Iris pigment epithelial cell (primary cell): ENCODE results near the gene GAK.
A peak's percentile ranks its signal among the peaks of the same experiment; 100 is the strongest.

Experiments
- DNase-seq: peaks from one replicate; pipeline ENCODE4 v3.0.0-alpha.2; 2011; ENCODE audit warnings: low read depth

GAK gene

DNA sequence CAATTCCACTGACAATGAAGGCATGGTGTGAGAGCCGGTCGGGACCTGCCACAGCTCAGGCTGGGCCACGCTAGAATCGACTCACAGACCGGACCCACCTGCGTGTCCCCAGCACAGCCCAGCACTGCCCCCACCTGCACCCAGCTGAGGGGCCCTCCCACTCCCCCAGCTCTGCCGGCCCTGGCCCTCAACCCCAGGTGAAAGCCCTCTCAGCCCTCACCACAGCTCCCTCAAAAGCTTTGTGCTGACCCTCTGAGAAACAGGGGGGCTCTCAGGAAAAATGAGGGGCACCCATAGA lies 25.1 kb downstream of the GAK start:
- DNase-seq: no peak

DNA sequence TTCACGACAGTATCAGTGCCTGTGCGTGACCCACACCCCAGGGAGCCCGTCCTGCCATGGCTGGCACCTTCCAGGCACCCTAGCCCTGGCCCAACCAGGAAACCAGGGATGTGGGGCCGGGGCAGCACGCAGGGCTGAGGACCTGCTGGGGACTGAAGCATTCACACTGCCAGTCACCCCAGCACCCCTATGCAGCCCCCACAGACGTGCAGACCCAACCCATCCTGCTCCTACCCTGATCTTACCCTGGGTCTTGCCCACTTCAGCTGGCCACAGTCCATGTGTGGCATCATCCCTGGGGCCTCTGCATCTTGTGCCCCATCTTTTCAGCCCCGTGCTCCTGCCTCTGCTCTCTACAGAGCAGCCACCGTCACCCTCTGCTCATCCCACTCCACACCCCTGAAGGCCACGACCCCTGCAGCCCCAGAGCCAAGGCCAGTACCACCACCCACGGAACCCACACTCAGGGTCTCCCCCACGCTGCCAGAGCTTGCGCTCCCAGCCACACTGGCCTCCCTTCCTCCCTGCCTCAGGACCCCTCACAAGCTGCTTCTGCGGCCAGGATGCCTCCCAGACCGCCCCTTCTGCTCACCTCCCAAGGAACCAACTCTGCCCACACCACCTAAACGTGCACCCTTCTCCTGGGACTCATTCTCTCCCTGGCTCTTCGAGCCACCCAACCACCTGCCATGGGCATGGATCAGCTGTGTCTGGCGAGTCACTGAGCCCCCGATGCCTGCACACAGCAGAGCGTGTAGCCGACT lies 25.6 kb downstream of the GAK start:
- DNase-seq: no peak

DNA sequence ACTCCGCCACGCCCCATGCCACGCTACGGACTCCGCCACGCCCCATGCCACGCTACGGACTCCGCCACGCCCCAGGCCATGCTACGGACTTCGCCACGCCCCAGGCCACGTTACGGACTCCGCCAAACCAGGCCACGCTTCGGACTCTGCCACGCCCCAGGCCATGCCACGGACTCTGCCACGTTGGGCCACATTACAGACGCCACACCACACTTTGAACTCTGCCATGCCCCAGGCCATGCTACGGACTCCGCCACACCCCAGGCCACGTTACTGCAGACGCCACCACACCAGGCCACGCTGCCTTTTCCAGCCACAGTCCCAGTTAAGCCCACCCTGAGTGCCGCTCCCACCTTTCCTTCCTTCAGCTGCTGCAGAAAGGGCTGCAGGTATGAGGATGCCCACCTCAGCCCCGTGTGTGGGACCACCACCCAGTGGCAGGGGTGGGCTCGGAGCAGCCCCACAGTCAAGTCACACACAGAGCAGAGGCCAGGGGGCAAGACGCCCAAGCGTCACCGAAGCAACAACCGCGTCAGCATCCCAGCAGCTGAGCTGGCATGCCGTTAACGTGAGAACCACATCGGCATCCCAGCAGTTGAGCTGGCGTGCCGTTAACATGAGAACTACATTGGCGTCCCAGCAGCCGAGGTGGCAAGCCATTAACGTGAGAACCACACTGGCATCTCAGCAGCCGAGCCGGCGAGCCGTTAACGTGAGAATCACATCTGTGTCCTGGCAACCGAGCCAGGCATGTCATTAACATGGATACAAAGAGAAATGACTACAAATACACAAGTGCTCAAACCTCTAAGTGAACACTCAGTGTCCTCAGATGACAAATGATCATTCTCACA lies 26.4 kb downstream of the GAK start:
- DNase-seq: no peak

DNA sequence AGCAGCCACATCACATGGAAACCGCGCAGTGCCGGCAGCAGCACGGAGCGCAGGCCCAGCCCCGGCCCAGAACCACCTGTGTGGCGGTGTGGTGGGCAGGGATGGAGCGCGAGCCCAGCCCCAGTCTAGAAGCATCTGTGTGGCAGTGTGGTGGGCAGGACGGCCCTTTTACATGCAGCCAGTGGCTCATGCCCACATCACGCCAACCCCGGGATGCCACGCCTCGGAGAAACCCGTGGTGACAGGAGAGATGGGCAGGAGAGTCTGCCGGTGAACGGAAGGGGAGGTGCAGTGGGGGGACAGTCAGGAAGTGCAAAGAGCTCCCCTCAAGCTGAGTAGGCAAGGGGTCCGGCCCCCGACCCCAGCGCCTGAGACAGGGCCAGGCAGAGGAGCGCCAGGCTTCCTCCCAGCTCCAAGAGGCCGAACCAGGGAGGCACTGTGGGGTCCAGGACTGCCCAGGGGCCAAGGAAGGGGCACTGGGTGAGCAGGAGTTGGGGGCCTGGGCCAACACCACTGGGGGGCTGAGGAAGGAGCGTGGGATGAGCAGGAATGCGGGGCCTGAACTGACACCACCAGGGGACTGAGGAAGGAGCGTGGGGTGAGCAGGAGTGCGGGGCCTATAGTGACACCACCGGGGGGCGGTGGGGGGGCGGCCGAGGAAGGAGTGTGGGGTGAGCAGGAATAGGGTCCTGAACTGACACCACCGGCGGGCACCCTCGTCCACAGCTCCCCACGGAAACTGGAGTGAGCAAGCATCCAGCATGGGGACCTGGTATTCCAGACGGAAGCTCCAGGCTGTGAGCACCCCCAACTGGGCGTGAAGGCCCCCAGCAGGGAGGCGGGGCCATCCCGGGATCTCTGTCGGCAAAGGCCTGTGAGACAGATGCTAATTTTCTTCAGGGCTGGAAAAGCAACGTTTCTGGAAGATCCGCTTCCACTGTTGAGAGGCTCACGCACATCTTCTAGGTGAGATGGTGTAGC lies 28.8 kb downstream of the GAK start:
- DNase-seq: no peak

DNA sequence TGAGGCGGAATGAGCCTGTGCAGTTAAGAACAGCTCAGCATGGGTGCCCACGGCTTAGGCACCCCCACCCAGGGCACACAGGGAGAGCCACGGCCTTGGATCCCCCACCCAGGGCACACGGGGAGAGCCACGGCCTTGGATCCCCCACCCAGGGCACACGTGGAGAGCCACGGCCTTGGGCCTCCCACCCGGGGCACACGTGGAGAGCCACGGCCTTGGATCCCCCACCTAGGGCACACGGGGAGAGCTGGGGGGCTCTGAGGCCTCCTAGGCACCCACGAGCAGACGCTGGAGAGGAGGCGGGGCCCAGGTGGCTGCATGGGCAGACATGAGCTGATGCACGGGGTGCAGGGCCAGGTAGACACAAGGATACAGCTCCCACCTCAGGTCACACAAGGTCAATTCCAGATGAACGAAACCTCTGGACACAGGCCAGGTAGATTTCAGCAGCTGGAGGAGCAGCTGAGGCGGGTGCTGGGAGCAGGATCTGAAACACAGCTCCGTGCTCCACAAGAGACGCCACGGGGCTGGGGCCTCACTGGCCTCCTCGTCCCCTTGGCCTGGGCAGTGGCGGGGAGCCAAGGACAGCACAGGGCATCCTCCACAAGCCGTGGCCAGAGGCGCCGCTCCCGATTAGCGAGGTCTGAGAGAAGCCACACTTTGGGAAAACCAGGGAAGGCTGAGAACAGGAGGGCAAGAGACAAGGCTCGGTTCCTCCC lies 30.8 kb downstream of the GAK start:
- no peak for DNase-seq

DNA sequence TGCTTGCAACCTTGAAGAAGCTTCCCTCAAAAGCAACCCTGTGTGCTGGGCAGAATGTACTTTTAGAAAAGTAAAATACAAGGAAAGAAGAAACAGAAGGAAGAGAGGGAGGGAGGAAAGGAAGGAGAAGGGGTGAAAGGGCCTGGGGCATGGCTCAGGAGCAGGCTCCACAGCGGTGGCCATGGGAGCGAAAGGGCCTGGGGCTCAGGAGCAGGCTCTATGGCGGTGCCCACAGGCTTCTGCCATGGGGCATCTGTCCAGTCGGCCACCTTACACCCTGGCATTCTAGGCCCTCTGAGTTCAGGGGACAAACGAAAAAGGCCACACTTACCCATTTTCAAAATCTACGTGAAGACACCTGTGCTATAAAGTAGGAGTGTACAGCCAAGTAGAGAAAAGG lies 31.4 kb downstream of the GAK start:
- no peak for DNase-seq

DNA sequence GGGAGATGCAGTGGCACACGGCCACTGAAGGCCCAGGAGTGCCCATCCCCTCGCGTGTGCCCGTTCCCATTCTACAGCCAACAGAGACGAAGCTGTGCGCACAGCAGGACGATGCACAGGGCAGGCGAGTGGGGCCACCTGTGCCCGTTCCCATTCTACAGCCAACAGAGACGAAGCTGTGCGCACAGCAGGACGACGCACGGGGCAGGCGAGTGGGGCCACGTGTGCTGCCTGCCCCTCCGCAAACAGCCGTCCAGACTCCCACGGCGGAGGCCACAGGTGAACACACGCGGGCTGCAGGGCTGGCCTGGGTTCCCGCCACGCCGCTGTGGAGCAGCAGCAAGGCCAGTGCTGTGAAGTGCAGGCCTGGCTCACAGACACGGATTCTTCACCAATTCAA lies 32.0 kb downstream of the GAK start:
- DNase-seq: no peak

DNA sequence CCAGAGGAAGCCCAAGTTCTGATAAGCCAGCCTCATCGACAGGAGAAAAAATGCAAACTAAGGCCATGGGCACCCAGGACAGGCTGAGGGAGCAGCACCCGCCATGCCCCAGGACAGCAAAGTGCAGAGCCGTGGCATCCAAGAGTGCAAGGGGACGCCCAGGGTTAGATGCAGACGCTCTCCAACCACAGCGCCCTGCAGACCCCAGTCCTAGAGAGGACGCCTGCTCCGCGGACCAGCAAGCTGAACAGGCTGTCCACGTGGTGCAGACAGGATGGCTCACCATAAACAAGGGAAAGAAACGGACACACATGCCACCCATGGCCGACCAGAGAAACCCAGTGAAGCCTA lies 32.6 kb downstream of the GAK start:
- DNase-seq: no peak

DNA sequence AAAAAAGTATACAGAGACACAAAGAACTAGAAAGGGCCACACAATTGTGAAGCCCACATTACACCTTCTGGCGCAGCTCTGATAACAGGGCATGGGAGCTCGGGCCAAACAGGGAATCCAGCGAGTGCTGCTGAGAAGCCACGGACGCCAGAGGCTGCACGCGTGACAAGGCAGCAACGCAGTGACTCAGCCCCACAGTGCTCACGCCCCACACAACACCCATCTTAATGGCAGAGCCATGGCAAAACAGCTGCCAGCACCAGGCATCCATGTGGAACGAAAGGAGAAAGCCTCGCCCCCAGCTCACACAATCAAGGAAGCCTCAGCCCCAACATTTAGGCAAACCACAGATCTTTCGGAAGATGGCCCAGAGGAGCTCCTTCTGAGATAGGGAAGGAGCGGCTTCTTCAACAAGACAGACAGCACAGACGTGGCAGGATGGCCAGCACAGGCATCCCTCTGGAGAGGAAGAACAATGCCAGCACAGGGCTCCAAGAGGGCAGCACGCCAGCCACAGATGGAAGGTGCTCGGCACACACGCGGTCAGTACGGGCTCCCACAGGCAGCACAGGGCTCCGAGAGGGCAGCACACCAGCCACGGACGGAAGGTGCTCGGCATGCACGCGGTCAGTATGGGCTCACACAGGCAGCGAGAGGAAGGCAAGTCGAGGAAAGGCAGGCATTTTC lies 33.1 kb downstream of the GAK start:
- no peak for DNase-seq

DNA sequence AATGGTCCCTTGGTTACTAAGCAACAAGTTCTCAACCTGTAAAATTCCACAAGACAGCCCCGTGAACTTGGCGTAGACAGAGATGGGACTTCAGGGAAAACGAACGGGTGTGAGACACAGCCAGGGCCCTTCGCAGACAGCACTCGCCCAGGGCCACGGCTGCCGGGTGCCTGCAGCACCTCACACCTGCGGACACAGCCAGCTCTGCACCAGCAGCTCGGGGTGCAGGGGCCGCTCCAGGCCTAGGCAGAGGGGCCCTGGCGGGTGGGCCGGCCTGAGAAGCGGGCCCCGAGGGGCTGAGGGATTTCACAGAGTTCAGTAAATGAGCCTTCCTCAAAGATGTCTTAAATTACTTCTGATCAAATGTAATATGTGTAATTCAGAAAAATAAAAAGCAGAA lies 34.0 kb downstream of the GAK start:
- DNase-seq: no peak

DNA sequence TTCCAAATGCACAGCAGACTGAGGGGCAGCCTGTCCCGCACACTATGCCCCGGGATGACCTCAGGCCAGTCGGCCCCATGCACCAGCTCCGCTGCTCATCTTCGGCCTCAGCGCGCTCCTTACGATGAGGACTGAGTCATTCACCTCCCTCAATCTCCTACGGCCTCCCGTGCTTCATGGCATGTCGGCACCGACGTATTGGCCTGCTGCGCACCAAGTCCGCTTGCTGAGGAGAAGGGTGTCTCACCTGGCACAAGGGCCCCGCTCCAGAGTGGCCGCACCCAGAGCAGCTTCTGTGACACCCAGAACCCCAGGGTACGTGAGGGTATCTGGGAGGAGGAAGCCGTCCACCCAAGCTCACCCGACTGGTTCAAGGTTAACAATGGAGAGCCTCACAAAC lies 35.5 kb downstream of the GAK start:
- no peak for DNase-seq

DNA sequence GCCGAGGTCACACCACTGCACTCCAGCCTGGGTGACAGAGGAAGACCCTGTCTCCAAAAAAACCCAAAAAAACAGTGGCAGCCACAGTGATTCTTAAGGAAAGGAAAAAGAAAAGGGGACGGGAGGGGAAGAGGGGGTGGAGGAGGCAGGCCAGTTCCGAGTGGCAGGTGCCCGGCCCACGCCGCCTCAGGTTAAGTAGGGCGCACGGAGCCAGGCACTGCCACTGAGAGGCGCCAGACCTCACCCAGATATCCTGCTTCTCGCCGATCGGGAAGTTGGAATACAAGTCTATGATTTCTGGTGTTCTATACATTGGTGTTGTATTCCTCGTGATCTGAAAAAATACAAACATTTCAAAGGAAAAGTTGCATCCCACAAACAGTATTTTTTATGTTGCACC lies 35.9 kb downstream of the GAK start:
- no peak for DNase-seq

DNA sequence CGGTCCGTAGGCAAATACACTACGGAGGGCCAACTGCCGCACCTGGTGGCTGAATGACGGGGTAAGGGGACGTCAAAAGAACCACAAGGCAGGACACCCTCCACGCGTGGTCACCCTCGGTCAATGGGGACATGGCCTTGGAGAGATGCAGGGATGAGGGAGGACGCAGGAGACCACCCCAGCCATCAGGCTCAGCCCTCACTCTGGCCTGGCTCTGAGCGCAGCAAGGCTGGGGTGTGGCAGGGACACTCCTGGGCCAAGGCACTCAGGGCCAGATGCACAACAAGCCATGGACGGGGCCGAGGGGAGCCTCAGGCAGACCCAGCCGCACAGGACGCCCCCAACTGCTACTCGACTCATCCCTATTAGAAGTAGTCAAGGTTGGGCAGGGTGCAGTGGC lies 36.5 kb downstream of the GAK start:
- DNase-seq: no peak

DNA sequence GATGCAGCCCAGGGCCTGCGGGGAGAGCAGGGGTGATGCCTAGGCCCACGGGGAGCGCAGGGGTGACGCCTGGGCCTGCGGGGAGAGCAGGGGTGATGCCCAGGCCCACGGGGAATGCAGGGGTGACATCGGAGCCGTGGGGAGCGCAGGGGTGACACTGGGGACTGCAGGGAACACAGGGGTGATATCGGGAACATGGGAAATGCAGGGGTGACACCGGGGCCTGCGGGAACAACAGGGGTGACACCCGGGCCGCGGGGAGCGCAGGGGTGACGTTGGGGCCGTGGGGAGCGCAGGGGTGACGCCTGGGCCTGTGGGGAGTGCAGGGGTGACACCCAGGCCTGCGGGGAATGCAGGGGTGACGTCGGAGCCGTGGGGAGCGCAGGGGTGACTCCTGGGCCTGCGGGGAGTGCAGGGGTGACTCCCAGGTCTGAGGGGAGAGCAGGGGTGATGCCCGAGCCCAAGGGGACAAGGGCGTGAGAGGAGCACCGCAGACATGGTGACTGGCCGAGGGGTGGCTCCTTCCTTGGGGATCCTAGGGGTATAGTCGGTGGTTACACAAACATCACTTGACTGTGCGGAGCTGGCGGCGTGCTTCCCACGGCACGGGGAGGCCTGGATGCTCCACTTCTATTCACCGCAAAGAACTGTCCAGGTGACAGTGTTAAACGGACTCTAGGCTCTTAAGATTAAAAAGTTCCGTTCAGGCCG lies 38.0 kb downstream of the GAK start:
- no peak for DNase-seq

DNA sequence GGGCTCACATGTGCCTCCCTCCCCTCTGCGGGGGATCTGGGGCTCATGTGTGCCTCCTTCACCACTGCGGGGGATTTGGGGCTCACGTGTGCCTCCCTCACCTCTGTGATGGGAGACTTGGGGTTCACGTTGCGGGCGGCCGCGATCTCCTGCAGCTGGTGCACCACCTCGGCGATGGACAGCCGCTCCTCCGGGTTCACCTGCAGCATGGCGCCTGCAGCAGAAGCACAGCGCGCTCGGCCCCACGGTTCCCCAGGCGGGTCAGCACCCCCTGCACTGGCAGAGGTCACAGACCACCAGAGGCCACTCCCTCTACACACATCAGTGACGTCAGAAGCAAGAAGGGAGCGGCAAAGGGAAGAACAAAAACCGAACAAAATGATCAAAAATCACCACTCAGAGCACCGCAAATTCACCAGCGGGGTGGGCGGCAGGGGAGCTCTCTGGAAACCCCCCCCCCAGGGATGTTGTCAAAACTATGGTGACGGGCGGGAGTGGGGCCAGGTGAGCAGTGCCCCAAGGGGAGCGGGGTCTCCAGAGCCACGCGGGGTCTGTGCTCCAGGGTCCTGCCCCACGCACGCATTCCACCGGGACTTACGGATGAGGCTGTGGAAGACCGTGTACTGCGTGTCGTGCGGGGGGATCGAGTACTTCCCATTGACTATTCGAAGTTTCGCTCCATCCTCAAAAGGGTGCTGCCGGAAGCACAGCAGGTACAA lies 38.7 kb downstream of the GAK start:
- no peak for DNase-seq

DNA sequence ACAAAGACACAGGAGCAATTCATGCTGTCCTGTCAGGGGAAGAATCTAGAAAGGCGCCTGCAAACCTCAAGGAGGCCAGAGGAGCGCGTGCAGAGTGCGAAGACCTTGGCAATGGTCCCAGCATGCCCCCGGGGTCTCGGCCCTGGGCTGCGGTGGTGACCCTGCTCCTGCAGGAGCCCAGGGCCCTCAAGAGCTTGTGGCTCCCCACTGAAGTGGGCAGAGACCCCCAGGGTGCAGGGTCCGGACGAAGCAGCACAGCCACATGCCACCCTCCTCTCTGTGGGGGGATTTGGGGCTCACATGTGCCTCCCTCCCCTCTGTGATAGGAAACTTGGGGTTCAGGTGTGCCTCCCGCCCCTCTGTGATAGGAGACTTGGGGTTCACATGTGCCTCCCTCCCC lies 39.3 kb downstream of the GAK start:
- DNase-seq: no peak

DNA sequence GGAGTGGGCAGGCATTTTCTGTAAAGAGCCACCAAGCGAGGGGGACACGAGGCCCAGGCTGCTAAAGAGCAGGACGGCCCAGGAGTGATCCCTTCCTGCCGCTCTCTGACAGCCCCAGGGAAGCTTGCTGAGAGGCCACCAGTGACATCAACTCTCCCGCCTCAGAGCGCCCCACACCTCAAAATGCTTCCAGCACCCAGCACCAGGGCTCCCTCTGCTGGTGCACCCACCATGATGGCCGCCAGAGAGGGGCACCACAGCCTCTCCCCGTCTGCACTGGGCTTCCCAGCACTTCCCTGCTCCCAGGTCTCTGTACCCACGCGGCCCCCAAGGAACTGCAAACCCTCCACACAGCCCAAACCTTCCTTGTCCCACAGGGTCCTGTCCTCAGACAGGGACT lies 40.4 kb downstream of the GAK start:
- peak; percentile 7 for DNase-seq

DNA sequence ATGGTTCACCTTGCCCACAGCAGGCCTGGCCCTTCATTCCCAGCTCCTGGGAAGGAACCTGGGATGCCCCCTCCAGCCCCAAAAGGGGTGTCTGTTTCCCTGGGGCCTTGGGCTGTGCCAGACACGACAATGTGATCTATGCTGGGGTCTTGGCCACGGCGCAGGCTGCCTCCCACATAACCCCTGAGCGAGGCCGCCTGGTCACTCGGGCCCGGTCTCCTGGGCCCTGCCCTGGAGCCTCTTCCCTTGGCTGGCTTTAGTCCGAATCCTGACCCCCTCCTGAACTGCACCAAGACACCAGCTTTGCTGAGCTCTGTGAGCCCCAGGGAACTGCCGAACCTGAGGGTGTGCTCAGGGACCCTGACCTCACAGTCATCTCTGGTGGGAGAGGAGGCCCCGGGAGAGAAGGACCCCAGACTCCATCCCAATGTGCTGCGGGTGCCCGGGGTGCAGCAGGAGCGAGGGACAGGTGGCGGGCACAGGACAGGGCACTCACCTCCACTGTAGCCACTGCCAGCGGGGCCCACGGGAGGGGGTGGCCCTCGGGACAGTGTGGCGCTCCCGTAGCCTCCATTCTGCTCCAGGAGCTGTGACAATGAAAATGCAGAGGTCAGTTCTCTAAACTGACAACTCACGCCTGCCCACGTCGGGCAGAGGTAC lies 42.0 kb downstream of the GAK start:
- no peak for DNase-seq

DNA sequence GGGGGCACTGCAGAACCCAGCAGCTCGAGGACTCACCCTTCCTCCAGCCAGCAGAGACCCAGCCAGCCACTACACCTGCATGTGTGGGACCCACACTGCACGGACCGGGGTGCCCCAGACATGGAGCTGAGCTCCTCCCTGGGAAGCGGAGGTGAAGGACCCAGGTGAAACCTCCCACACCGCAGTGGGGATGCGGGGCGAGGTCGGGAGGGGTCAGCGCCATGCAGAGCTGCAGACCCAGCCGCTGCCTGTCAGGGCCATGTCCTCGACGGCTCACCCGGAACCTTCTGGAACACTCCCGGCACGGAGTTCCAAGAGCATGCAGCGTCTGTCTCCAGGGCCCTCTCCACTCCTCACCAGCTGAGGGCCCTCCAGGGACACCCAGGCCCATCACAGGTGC lies 42.6 kb downstream of the GAK start:
- DNase-seq: no peak

DNA sequence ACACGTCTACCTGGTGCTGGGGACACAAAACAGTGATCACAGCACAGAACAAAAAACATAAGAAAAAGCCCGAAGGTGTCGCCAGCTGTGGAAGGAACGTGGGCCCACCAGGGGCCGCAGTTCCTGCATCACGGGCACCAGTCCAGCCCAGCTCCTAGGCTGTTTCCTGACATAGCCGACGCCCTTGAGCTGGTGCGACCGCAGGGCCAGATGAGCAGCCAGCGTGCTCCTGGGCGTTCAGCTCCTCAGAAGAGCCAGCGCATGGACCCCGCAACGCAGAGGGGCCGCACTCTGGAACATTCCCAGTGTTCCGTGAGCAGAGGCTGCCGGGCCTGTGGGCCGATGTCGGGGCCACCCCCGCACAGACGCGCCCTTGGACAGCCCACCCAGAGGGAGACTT lies 44.1 kb downstream of the GAK start:
- DNase-seq: no peak
